Activated CD4-positive, alpha-beta T cell treated with anti-CD3 and anti-CD28 coated beads for 36 hours (primary cell): ENCODE results near the gene ALK. TPM values are rescaled to one million over a fixed set of nuclear protein-coding genes. Genes with fewer than 3 reads are reported as not detected.

ENCODE experiments used
- ATAC-seq: fragments of 200-7000 bp; cut with Tn5 transposase; one replicate; pipeline ENCODE4 v1.10.0; 2021; ENCODE audit warnings: mild to moderate bottlenecking, moderate library complexity
- CTCF ChIA-PET: fragments of 350-600 bp; sonication (Branson Sonifier 250); formaldehyde crosslinking; loops from one replicate; lab custom pipeline; 2021; ENCODE audit warnings: antibody characterized with exemption; lab: Charles Lee
- POLR2A ChIA-PET: fragments of 350-600 bp; sonication (Branson Sonifier 250); formaldehyde crosslinking; loops from one replicate; lab custom pipeline; 2021; ENCODE audit warnings: antibody characterized with exemption, inconsistent platforms; lab: Charles Lee
- DNase-seq: peaks from one replicate; pipeline ENCODE4 v3.0.0-alpha.2; 2020
- H3K27ac Mint-ChIP-seq: one replicate; pipeline ENCODE4 v1.8.0; 2021; ENCODE audit warnings: mixed read lengths
- H3K27me3 Mint-ChIP-seq: one replicate; pipeline ENCODE4 v1.8.0; 2021; ENCODE audit warnings: mixed read lengths
- H3K36me3 Mint-ChIP-seq: one replicate; pipeline ENCODE4 v1.8.0; 2021; ENCODE audit warnings: low read depth, mixed read lengths
- H3K4me1 Mint-ChIP-seq: one replicate; pipeline ENCODE4 v1.8.0; 2021; ENCODE audit warnings: mixed read lengths
- H3K4me3 Mint-ChIP-seq: one replicate; pipeline ENCODE4 v1.8.0; 2021; ENCODE audit warnings: mild to moderate bottlenecking, moderate library complexity, mixed read lengths
- H3K9me3 Mint-ChIP-seq: one replicate; pipeline ENCODE4 v1.8.0; 2021; ENCODE audit warnings: low read depth, mixed read lengths
- intact Hi-C, 2 experiments: fragments of 100-400 bp; cut with DNase I in 1 of 2; cut with micrococcal nuclease in 1 of 2; formaldehyde crosslinking; loops; one replicate each; pipeline versions ENCODE4 v1.14.2 to v1.15.1; 2022 to 2024; cut with DNase I, micrococcal nuclease
- total RNA-seq, 2 experiments: library from RNA; stranded (reverse); gene quantifications; one replicate each; pipeline ENCODE4 v1.2.3, GENCODE V29; 2021

The ALK gene
- total RNA-seq, 2 experiments from 2014 or later, result not detected

- H3K4me3 Mint-ChIP-seq, result no peak overlapping the region
- no peak overlapping the region for H3K27ac Mint-ChIP-seq
- no peaks in the 10 kb centered on the region for H3K4me1 Mint-ChIP-seq
- no peak for ATAC-seq
- no peaks in the 10 kb centered on the region for H3K9me3 Mint-ChIP-seq
- POLR2A ChIA-PET, result no interaction called here
- H3K27me3 Mint-ChIP-seq, result peaks cover 17% of the 10 kb centered on the region
- no peak for DNase-seq
- CTCF ChIA-PET, result interaction anchor here (0.9 kb wide), 1 partner anchor 461 kb away, joined by 3 read pairs; no protein-coding TSS in a partner anchor
- intact Hi-C loops, result no loop called here
- no peaks in the 10 kb centered on the region for H3K36me3 Mint-ChIP-seq
Measured at GRCh38 chr2:29769847-29770246, 151.5 kb downstream of the ALK start.

- DNase-seq, result no peak
- ChIA-PET POLR2A (no interaction called here), CTCF (no interaction called here)
- ATAC-seq, result no peak
- H3K4me1 Mint-ChIP-seq, result no peaks in the 10 kb centered on the region
- no peaks in the 10 kb centered on the region for H3K9me3 Mint-ChIP-seq
- H3K27me3 Mint-ChIP-seq, result peaks cover 16% of the 10 kb centered on the region
- H3K36me3 Mint-ChIP-seq, result no peaks in the 10 kb centered on the region
- no peak overlapping the region for H3K4me3 Mint-ChIP-seq
- no peak overlapping the region for H3K27ac Mint-ChIP-seq
- intact Hi-C loops, result no loop called here
Measured at GRCh38 chr2:29767606-29768335, 153.6 kb downstream of the ALK start.

GRCh38 chr2:29766191-29766590 lies 155.2 kb downstream of the ALK start:
- ATAC-seq (no peak), DNase-seq (no peak)
- no peak overlapping the region for H3K27ac Mint-ChIP-seq
- H3K36me3 Mint-ChIP-seq, result no peaks in the 10 kb centered on the region
- POLR2A ChIA-PET, result no interaction called here
- H3K4me3 Mint-ChIP-seq, result no peak overlapping the region
- CTCF ChIA-PET, result interaction anchor here (0.7 kb wide), 1 partner anchor 457 kb away, joined by 4 read pairs; no protein-coding TSS in a partner anchor
- H3K9me3 Mint-ChIP-seq, result no peaks in the 10 kb centered on the region
- H3K4me1 Mint-ChIP-seq, result no peaks in the 10 kb centered on the region
- peaks cover 14% of the 10 kb centered on the region for H3K27me3 Mint-ChIP-seq
- intact Hi-C loops, result no loop called here

GRCh38 chr2:29765721-29766120 lies 155.7 kb downstream of the ALK start:
- no peak for DNase-seq
- CTCF ChIA-PET, result interaction anchor here (0.7 kb wide), 2 partner anchors 456 to 894 kb away, joined by 3 to 4 read pairs; no protein-coding TSS in a partner anchor
- POLR2A ChIA-PET, result no interaction called here
- Mint-ChIP-seq H3K36me3 (no peaks in the 10 kb centered on the region), H3K27me3 (peaks cover 10% of the 10 kb centered on the region), H3K27ac (no peak overlapping the region), H3K9me3 (no peaks in the 10 kb centered on the region), H3K4me1 (no peaks in the 10 kb centered on the region), H3K4me3 (no peak overlapping the region)
- no peak for ATAC-seq
- intact Hi-C loops, result no loop called here

- H3K36me3 Mint-ChIP-seq, result no peaks in the 10 kb centered on the region
- no peak overlapping the region for H3K27ac Mint-ChIP-seq
- no peaks in the 10 kb centered on the region for H3K4me1 Mint-ChIP-seq
- no peak overlapping the region for H3K4me3 Mint-ChIP-seq
- ChIA-PET CTCF (no interaction called here), POLR2A (no interaction called here)
- no peaks in the 10 kb centered on the region for H3K9me3 Mint-ChIP-seq
- DNase-seq (no peak), ATAC-seq (no peak)
- intact Hi-C loops, result no loop called here
- peaks cover 8% of the 10 kb centered on the region for H3K27me3 Mint-ChIP-seq
Measured at GRCh38 chr2:29763371-29763770, 158.0 kb downstream of the ALK start.

GRCh38 chr2:29762239-29762638 lies 159.1 kb downstream of the ALK start:
- ATAC-seq (no peak), DNase-seq (no peak)
- intact Hi-C loops, result no loop called here
- peaks cover 8% of the 10 kb centered on the region for H3K27me3 Mint-ChIP-seq
- no peak overlapping the region for H3K4me3 Mint-ChIP-seq
- CTCF ChIA-PET, result no interaction called here
- H3K4me1 Mint-ChIP-seq, result no peaks in the 10 kb centered on the region
- H3K36me3 Mint-ChIP-seq, result no peaks in the 10 kb centered on the region
- H3K9me3 Mint-ChIP-seq, result no peaks in the 10 kb centered on the region
- no peak overlapping the region for H3K27ac Mint-ChIP-seq
- POLR2A ChIA-PET, result no interaction called here

- Mint-ChIP-seq H3K36me3 (no peaks in the 10 kb centered on the region), H3K27ac (no peak overlapping the region), H3K27me3 (peaks cover 7% of the 10 kb centered on the region), H3K4me3 (no peak overlapping the region), H3K4me1 (no peaks in the 10 kb centered on the region), H3K9me3 (no peaks in the 10 kb centered on the region)
- CTCF ChIA-PET, result no interaction called here
- ATAC-seq, result no peak
- DNase-seq, result no peak
- POLR2A ChIA-PET, result no interaction called here
- intact Hi-C loops, result no loop called here
Measured at GRCh38 chr2:29761278-29761677, 160.1 kb downstream of the ALK start.

GRCh38 chr2:29760008-29760407 lies 161.4 kb downstream of the ALK start:
- H3K27ac Mint-ChIP-seq, result no peak overlapping the region
- POLR2A ChIA-PET, result no interaction called here
- CTCF ChIA-PET, result no interaction called here
- H3K4me1 Mint-ChIP-seq, result no peaks in the 10 kb centered on the region
- no peak for ATAC-seq
- H3K27me3 Mint-ChIP-seq, result peaks cover 7% of the 10 kb centered on the region
- DNase-seq, result no peak
- no peaks in the 10 kb centered on the region for H3K9me3 Mint-ChIP-seq
- H3K36me3 Mint-ChIP-seq, result no peaks in the 10 kb centered on the region
- H3K4me3 Mint-ChIP-seq, result no peak overlapping the region
- intact Hi-C loops, result no loop called here

- CTCF ChIA-PET, result no interaction called here
- H3K4me1 Mint-ChIP-seq, result no peaks in the 10 kb centered on the region
- ATAC-seq, result no peak
Measured at GRCh38 chr2:29759360-29759759, 162.0 kb downstream of the ALK start.

GRCh38 chr2:29755829-29756228 lies 165.6 kb downstream of the ALK start:
- POLR2A ChIA-PET, result interaction anchor here (0.6 kb wide), 1 partner anchor 861 kb away, joined by 4 read pairs; the partner anchor contains the start of gene WDR43
- DNase-seq (no peak), ATAC-seq (no peak)
- intact Hi-C loops, result no loop called here
- Mint-ChIP-seq H3K4me1 (no peaks in the 10 kb centered on the region), H3K27ac (no peak overlapping the region), H3K9me3 (no peaks in the 10 kb centered on the region), H3K27me3 (peaks cover 6% of the 10 kb centered on the region), H3K4me3 (no peak overlapping the region), H3K36me3 (no peaks in the 10 kb centered on the region)
- CTCF ChIA-PET, result interaction anchor here (0.8 kb wide), 1 partner anchor 341 kb away, joined by 3 read pairs; no protein-coding TSS in a partner anchor

More at GRCh38 chr2:29759360-29759759, 162.0 kb downstream of the ALK start:
- POLR2A ChIA-PET, result no interaction called here
- no peak for DNase-seq
- intact Hi-C loops, result no loop called here
- Mint-ChIP-seq H3K9me3 (no peaks in the 10 kb centered on the region), H3K27ac (no peak overlapping the region), H3K4me3 (no peak overlapping the region), H3K36me3 (no peaks in the 10 kb centered on the region), H3K27me3 (peaks cover 6% of the 10 kb centered on the region)

- ATAC-seq (no peak), DNase-seq (no peak)
- ChIA-PET POLR2A (no interaction called here), CTCF (interaction anchor here (0.8 to 1.0 kb wide), 2 partner anchors 24 to 341 kb away, joined by 3 read pairs; no protein-coding TSS in a partner anchor)
- intact Hi-C loops, result no loop called here
- Mint-ChIP-seq H3K4me1 (no peaks in the 10 kb centered on the region), H3K9me3 (no peaks in the 10 kb centered on the region), H3K4me3 (no peak overlapping the region), H3K27me3 (peaks cover 6% of the 10 kb centered on the region), H3K27ac (no peak overlapping the region), H3K36me3 (no peaks in the 10 kb centered on the region)
Measured at GRCh38 chr2:29755233-29755632, 166.2 kb downstream of the ALK start.
